ENCODE data around the gene RPP25L.

GRCh38 chr9:34606190-34606589 lies 5.7 kb downstream of the RPP25L start:
- no peak for TF ChIP-seq POLR2AphosphoS5 (IDR thresholded peaks at IDR 0.05; ENCODE audit: low read depth)
- TF ChIP-seq, protein P1, sequence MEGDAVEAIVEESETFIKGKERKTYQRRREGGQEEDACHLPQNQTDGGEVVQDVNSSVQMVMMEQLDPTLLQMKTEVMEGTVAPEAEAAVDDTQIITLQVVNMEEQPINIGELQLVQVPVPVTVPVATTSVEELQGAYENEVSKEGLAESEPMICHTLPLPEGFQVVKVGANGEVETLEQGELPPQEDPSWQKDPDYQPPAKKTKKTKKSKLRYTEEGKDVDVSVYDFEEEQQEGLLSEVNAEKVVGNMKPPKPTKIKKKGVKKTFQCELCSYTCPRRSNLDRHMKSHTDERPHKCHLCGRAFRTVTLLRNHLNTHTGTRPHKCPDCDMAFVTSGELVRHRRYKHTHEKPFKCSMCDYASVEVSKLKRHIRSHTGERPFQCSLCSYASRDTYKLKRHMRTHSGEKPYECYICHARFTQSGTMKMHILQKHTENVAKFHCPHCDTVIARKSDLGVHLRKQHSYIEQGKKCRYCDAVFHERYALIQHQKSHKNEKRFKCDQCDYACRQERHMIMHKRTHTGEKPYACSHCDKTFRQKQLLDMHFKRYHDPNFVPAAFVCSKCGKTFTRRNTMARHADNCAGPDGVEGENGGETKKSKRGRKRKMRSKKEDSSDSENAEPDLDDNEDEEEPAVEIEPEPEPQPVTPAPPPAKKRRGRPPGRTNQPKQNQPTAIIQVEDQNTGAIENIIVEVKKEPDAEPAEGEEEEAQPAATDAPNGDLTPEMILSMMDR (IDR thresholded peaks at IDR 0.05; ENCODE audit: insufficient read depth, low read length), result no peak
- no peak for TF ChIP-seq REST (IDR thresholded peaks at IDR 0.05; ENCODE audit: insufficient replicate concordance, low read depth)
- no peak for TF ChIP-seq GABPA (IDR thresholded peaks at IDR 0.05; ENCODE audit: low read depth)
- TF ChIP-seq SPI1 (IDR thresholded peaks at IDR 0.05; ENCODE audit: borderline replicate concordance, low read depth), result no peak
